Cardiac muscle cell (in vitro differentiated cells and primary cell): ENCODE data around the gene NR5A1. TPM values are rescaled to one million over a fixed set of nuclear protein-coding genes. Genes with fewer than 3 reads are reported as not detected.

Experiments
- DNase-seq, 2 donors: peaks; one replicate each; pipeline versions ENCODE4 v3.0.0 to v3.0.0-alpha.2; 2010 to 2017; ENCODE audit warnings: low read depth in 1 of 2, low spot score in 1 of 2
- H3K27ac ChIP-seq: fragments of 200-600 bp; sonication (generic); 2 replicates; pipeline ENCODE4 v1.5.1; 2016
- H3K27me3 ChIP-seq: fragments of 200-600 bp; sonication (generic); 2 replicates; pipeline ENCODE4 v1.6.0; 2016; ENCODE audit warnings: control low read depth
- H3K36me3 ChIP-seq: fragments of 200-600 bp; sonication (generic); 2 replicates; pipeline ENCODE4 v1.5.1; 2016; ENCODE audit warnings: control low read depth
- H3K4me1 ChIP-seq: fragments of 200-600 bp; sonication (generic); 2 replicates; pipeline ENCODE4 v1.8.1; 2017; ENCODE audit warnings: low read depth, mild to moderate bottlenecking, mixed run types
- H3K4me3 ChIP-seq: fragments of 200-600 bp; sonication (generic); 2 replicates; pipeline ENCODE4 v1.5.1; 2016; ENCODE audit warnings: mild to moderate bottlenecking
- H3K9me3 ChIP-seq: fragments of 200-600 bp; sonication (generic); 2 replicates; pipeline ENCODE4 v1.5.1; 2017; ENCODE audit warnings: low read depth, mild to moderate bottlenecking, control low read depth
- polyA plus RNA-seq: library from polyadenylated mRNA; unstranded; fragments of >200 nt; fragmentation: Nextera tagmentation; extraction: Ambion mirVana; gene quantifications from 2 replicates; pipeline ENCODE4 v1.2.1, GENCODE V29; 2016
- total RNA-seq: library from RNA; depleted of rRNA; stranded (reverse); fragments of >200 nt; gene quantifications from 2 replicates; pipeline ENCODE4 v1.2.3, GENCODE V29; 2016
- TF ChIP-seq, protein P1 (sequence below): IDR thresholded peaks from 2 replicates; pipeline ENCODE4 v1.5.1; 2012; ENCODE audit warnings: low read depth, mild to moderate bottlenecking, low read length

The NR5A1 gene
- total RNA-seq, result 0.12 TPM in 1 of 2 replicates, not detected in the other
- polyA plus RNA-seq, result not detected in 2 replicates

DNA sequence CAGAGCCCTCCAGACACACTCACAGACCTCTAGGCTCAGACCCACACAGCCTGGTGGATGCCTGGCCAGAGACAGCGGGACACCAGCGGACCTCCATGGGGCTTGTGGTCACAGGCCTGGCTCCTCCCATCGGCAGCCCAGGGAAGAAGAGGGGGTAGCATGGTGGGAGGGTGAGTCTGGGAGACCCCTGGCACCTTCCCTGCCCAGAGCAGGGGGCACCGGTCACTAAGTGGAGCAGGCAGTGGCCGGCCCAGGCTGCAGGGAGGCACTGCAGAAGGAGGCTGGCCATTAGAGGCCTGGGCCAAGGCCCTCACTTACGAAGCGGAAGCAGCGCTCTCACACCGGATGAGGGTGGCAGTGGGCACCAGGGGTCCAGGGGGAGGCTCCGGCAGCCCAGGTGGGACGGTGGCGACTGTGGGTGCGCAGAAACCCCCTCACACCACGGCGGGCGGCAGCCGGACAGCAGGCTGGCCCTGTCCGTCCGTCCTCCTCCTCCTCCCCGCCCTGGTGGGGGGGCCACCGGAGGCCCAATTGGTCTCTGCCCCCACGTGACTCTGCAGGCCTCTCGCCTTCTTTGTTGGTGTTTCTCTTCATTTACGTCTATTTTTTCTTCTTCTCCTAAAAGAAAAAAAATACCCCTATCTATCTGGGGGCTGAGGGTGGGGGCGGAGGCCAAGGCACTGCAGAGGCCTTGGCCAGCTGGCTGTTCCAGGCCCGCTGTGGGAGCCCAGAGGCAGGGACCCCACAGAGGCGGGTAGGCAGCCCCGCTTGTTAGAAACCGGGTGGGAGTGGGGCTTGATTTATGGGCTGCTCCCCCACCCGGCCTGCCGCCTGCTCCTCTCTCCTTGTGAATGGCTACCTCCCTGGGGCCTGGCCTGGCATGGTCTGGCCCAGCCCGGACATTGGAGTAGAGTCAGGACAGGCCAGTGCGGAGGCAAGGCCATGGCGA lies at the start of gene NR5A1:
TSS of gene NR5A1 (minus strand) at position 469 of the 949 bp plus-strand sequence. CDS start 4,004 bp downstream, outside the sequence.
- TF ChIP-seq, protein P1, sequence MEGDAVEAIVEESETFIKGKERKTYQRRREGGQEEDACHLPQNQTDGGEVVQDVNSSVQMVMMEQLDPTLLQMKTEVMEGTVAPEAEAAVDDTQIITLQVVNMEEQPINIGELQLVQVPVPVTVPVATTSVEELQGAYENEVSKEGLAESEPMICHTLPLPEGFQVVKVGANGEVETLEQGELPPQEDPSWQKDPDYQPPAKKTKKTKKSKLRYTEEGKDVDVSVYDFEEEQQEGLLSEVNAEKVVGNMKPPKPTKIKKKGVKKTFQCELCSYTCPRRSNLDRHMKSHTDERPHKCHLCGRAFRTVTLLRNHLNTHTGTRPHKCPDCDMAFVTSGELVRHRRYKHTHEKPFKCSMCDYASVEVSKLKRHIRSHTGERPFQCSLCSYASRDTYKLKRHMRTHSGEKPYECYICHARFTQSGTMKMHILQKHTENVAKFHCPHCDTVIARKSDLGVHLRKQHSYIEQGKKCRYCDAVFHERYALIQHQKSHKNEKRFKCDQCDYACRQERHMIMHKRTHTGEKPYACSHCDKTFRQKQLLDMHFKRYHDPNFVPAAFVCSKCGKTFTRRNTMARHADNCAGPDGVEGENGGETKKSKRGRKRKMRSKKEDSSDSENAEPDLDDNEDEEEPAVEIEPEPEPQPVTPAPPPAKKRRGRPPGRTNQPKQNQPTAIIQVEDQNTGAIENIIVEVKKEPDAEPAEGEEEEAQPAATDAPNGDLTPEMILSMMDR, result no peak
- Histone ChIP-seq H3K4me1 (no peaks in the 10 kb centered on the region), H3K9me3 (no peaks in the 10 kb centered on the region), H3K27ac (no peak within 1 kb of the TSS), H3K27me3 (peaks cover 45% of the 10 kb centered on the region), H3K36me3 (no peaks in the 10 kb centered on the region), H3K4me3 (no peak within 1 kb of the TSS)
- DNase-seq, result no peak

DNA sequence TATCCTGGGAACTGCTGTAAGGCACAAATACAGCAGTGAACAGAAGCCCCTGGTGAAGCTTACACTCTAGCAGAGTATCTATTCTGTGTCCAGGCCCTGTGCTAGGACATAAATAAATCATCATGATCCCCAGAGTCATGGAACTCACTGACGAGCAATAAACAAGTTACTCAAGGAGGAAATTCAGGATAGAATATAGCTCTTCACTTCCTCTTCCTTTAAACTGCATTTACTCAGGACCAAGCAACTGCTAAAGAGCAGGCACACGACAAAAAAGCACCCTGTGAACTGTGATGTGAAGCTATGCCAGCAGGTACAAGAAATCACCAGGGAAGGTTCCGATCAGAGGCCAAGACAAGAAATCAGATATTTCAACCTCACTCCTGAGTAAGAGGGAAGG lies 47.8 kb upstream of the NR5A1 start:
- Histone ChIP-seq H3K27me3 (no peaks in the 10 kb centered on the region), H3K9me3 (no peaks in the 10 kb centered on the region), H3K4me3 (no peak overlapping the region), H3K27ac (no peak overlapping the region), H3K36me3 (no peaks in the 10 kb centered on the region), H3K4me1 (peaks cover 10% of the 10 kb centered on the region)
- TF ChIP-seq, protein P1, result no peak
- DNase-seq, result no peak

DNA sequence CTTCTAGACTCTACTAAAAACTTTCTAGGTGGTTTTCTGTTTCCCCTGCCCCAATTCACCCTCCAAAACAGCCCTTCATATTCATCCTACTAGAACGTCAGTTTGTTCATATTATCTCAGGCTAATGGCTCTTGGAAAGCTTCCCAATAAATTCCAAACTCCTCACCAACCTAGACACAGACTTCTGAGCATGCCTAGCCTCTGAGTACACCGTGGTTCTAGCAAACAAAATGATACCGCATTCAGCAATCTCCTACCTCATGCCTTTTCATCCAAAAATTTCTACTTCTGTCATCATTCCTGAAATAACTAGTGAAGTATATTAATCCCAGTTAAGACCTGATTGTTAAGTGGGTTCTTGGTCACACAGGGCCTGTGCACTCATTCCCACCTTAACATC lies 46.5 kb upstream of the NR5A1 start:
- DNase-seq, result peak in 1 of 2 donors; percentile 48
- no peaks in the 10 kb centered on the region for H3K27me3 ChIP-seq
- TF ChIP-seq, protein P1, result no peak
- H3K4me3 ChIP-seq, result no peak overlapping the region
- H3K27ac ChIP-seq, result no peak overlapping the region
- H3K4me1 ChIP-seq, result peaks cover 7% of the 10 kb centered on the region
- no peaks in the 10 kb centered on the region for H3K36me3 ChIP-seq
- H3K9me3 ChIP-seq, result no peaks in the 10 kb centered on the region

DNA sequence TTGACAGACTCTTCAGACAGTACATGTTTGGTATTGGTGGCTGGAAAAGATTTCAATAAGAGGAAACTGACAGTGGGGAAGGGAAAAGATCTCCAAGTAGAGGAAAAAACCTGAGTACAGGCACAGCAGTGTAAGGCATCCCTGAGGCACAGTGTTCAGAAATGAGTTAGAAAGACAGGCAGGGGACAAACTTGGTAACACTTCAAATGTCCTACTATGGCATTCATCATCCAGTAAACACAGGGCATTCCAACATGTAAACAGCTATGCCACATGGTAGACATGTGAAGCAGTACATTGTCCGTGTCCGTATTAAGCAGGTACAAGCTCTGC lies 45.0 kb upstream of the NR5A1 start:
- H3K36me3 ChIP-seq, result no peaks in the 10 kb centered on the region
- peak overlapping the region; percentile 27 for H3K27ac ChIP-seq
- H3K9me3 ChIP-seq, result no peaks in the 10 kb centered on the region
- H3K4me1 ChIP-seq, result peaks cover 4% of the 10 kb centered on the region
- H3K27me3 ChIP-seq, result no peaks in the 10 kb centered on the region
- TF ChIP-seq, protein P1, result no peak
- H3K4me3 ChIP-seq, result no peak overlapping the region
- no peak for DNase-seq

DNA sequence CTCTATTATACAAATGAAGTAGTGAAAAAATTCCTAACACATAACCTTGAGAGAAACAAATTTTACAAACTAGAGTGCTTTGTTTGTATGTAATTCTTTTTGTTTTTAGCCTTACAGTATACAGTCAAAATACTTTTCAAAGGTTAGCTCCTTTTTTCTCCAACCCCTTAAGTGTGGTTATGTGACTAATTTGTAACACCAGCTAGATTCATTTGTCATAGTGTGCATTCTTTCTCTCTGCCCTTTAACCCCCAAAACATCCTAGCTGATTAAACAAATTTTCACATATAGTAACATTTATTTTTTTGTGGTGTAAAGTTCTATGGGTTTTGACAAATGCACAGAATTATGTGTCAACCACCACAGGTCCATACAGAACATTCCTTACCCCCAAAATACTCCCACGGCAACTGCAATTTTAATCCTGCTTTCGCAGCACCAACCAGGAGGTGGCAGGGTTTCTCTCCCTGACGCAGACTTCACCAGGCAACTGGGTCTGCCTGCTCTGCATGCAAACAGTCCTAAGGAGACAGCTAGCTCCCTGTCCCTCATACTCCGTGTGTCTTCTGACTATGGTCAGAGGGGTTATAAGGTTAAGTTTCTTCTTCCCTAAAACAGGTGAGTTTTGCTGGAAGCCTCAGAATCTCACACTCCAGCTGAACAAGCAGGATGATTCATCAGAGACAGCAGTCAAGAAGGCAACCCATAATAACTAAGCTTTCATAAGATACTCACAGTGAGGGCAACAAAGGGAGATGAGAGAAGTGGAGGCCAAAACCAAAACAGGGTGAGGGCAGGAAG lies 44.5 kb upstream of the NR5A1 start:
- no peaks in the 10 kb centered on the region for H3K9me3 ChIP-seq
- H3K4me1 ChIP-seq, result peaks cover 4% of the 10 kb centered on the region
- H3K27ac ChIP-seq, result peak overlapping the region; percentile 27
- TF ChIP-seq, protein P1, result peak; percentile 83
- H3K27me3 ChIP-seq, result no peaks in the 10 kb centered on the region
- H3K4me3 ChIP-seq, result no peak overlapping the region
- peak; percentile 75 to 76 for DNase-seq
- no peaks in the 10 kb centered on the region for H3K36me3 ChIP-seq
